Measurements from ENCODE around the gene PROS1. TPM values are rescaled to one million over a fixed set of nuclear protein-coding genes. Genes with fewer than 3 reads are reported as not detected.

PROS1 gene
- total and polyA plus RNA-seq, 2 of the 8 experiments (the other 6 are each of a cell fraction or from before 2014, with no cell fraction given), result 0.65 to 2.5 TPM

DNA sequence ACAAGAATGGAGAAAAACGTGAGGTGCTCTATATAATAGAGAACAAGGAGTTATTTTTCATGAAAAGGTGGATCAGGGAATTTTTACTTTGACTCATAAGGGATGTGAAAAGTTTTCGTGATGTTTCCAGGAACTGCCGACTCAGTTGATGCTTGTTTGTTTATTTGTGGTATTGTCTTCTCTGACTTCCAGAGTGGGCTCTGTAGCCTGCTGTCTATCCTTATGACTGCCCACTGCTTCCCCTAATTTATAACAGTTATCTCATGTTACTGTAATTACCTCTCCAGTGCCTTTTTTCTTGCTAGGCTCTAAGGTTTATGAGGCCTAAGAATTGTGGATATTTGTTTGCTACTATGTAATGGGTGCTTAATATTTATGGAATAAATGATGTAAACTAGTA is 18.5 kb upstream of the PROS1 start:
- CTCF ChIA-PET (ENCODE audit: partially characterized antibody), result interaction anchor here (1.7 kb wide), 1 partner anchor 9 kb away, joined by 4 read pairs; no protein-coding TSS in a partner anchor

More for the DNA sequence above, 18.5 kb upstream of the PROS1 start:
- Histone ChIP-seq H3K14ac (ENCODE audit: insufficient read length) (no peak overlapping the region), H3K79me2 (ENCODE audit: control insufficient read depth in 1 of 2, insufficient read depth in 2 of 2, low read length in 2 of 2) (peaks cover 0 to 4% of the 10 kb centered on the region in 2 experiments; a peak in 2 of 4 replicates), H2AFZ (ENCODE audit: low read length) (no peak overlapping the region), H3K36me3 (ENCODE audit: control insufficient read depth in 2 of 4, insufficient read depth in 4 of 4, low read length in 3 of 4) (no peaks in the 10 kb centered on the region), H3K4me1 (replicated peaks in 1 of 4; ENCODE audit: control insufficient read depth in 3 of 4, insufficient read depth in 4 of 4, low read length in 3 of 4) (no peaks in the 10 kb centered on the region), H3K4me3 (ENCODE audit: extremely low read depth in 1 of 4, insufficient read depth in 2 of 4, low read depth in 3 of 4, low read length in 4 of 4) (no peak overlapping the region), H3K4me2 (ENCODE audit: insufficient read depth in 1 of 2, low read depth in 2 of 2, low read length in 2 of 2) (no peak overlapping the region), H3K56ac (replicated peaks; ENCODE audit: insufficient read length, low read depth, low read length) (no peak overlapping the region), H3K79me1 (ENCODE audit: low read depth, low read length) (no peaks in the 10 kb centered on the region; the same call in 1 of the 2 replicates), H3K9ac (replicated peaks in 1 of 4; ENCODE audit: extremely low read depth in 1 of 4, low read depth in 3 of 4, low read length in 3 of 4) (no peak overlapping the region), H2BK5ac (ENCODE audit: low read depth, low read length) (no peak overlapping the region), H2BK15ac (ENCODE audit: low read length) (no peak overlapping the region), H3K23me2 (ENCODE audit: low read depth, low read length) (no peaks in the 10 kb centered on the region), H2BK20ac (ENCODE audit: low read length) (no peak overlapping the region), H3K18ac (ENCODE audit: extremely low read depth, low read length) (no peak overlapping the region), H3K27me3 (replicated peaks in 1 of 4; ENCODE audit: control insufficient read depth in 3 of 4, extremely low read depth in 1 of 4, insufficient read depth in 3 of 4, low read length in 3 of 4) (no peaks in the 10 kb centered on the region), H3K27ac (ENCODE audit: low read depth, low read length) (no peak overlapping the region), H2BK120ac (replicated peaks; ENCODE audit: low read depth, low read length) (no peak overlapping the region), H4K91ac (replicated peaks; ENCODE audit: insufficient read length, low read length) (no peak overlapping the region), H4K20me1 (replicated peaks in 1 of 2; ENCODE audit: control insufficient read depth in 1 of 2, insufficient read depth in 2 of 2, low read length in 2 of 2) (no peaks in the 10 kb centered on the region), H3K4ac (replicated peaks; ENCODE audit: insufficient read length, low read depth, low read length) (no peak overlapping the region), H4K8ac (ENCODE audit: extremely low read depth, insufficient read depth, low read length) (no peak overlapping the region), H2AK5ac (ENCODE audit: low read depth, low read length) (no peak overlapping the region), H3K23ac (ENCODE audit: insufficient read length) (no peak overlapping the region), H3K9me3 (ENCODE audit: insufficient read depth in 2 of 2, low read depth in 1 of 2, low read length in 1 of 2) (no peaks in the 10 kb centered on the region), H2BK12ac (ENCODE audit: low read depth, low read length) (no peak overlapping the region), H4K5ac (ENCODE audit: insufficient read length, low read depth, low read length) (no peak overlapping the region)
- FAIRE-seq (no peak), DNase-seq (ENCODE audit: low read depth in 1 of 2, low spot score in 2 of 2) (no peak)
- WGBS, 2 experiments (ENCODE audit: extremely low coverage in 1 of 2, insufficient coverage in 1 of 2, insufficient read length in 1 of 2, insufficient replicate concordance in 2 of 2, low coverage in 1 of 2, low lambda C conversion rate in 2 of 2, missing lambda C conversion rate in 1 of 2), result 85% methylated on average over 3 of the region's 3 CpGs; no CpG with 5 or more reads in 1 of the 2 experiments
- TF ChIP-seq, protein P1, sequence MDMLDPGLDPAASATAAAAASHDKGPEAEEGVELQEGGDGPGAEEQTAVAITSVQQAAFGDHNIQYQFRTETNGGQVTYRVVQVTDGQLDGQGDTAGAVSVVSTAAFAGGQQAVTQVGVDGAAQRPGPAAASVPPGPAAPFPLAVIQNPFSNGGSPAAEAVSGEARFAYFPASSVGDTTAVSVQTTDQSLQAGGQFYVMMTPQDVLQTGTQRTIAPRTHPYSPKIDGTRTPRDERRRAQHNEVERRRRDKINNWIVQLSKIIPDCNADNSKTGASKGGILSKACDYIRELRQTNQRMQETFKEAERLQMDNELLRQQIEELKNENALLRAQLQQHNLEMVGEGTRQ (IDR thresholded peaks at IDR 0.05; ENCODE audit: low read length), result no peak
- no peak for TF ChIP-seq BACH1 (IDR thresholded peaks at IDR 0.05; ENCODE audit: low read length)
- no peak for TF ChIP-seq RFX5 (IDR thresholded peaks at IDR 0.05; ENCODE audit: borderline replicate concordance, low read depth, low read length)
- no peak for TF ChIP-seq HDAC2 (IDR thresholded peaks at IDR 0.05; ENCODE audit: borderline replicate concordance in 1 of 2, low read depth in 2 of 2, low read length in 2 of 2)
- TF ChIP-seq SIN3A (conservative IDR thresholded peaks at IDR 0.05 in 1 of 2, IDR thresholded peaks at IDR 0.05 in 1 of 2; ENCODE audit: low read depth in 1 of 2, low read length in 2 of 2), result no peak
- POLR2A ChIA-PET (ENCODE audit: partially characterized antibody), result no interaction called here
